GF-D8 (cell line): ENCODE data around the gene POU2AF2.
"Not testable (repeated sequence)": the region's sequence is repeated elsewhere in the genome, so short reads cannot be mapped to it uniquely, and the experiment has no call there.

Source experiments
- DNase-seq: peaks from one replicate; lab custom pipeline; 2025; lab: John Stamatoyannopoulos, UW

The POU2AF2 gene

GRCh38 chr11:111245425-111245824, at the start of gene POU2AF2:
Gene POU2AF2, plus strand, starts transcription at chr11:111245725. Its CDS starts 129 bp downstream, at chr11:111245854.
- no peak for DNase-seq

DNA sequence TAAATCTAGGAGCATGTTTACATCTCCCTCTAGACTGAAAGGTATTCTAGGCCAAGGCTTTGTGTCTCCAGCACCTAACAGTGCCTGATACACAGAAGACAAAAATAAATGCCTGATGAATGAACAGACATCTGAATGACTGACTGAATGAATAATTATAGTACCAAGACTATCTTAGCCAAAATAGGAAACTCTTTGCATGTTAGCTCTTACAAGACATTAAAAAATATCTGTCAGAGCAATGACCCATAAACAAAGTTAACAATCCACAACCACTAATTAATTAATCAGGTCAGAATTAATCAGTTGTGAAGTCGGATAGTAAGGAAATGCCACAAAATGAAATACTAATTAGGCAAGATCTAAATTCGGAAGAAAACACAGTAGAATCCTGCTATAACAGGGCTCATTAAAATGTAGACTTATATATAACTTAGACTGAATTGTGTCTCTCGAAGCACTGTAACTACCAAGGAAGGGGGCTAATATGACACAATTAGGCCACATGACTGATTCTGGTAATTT, 45.5 kb upstream of the POU2AF2 start:
- DNase-seq = no peak

DNA sequence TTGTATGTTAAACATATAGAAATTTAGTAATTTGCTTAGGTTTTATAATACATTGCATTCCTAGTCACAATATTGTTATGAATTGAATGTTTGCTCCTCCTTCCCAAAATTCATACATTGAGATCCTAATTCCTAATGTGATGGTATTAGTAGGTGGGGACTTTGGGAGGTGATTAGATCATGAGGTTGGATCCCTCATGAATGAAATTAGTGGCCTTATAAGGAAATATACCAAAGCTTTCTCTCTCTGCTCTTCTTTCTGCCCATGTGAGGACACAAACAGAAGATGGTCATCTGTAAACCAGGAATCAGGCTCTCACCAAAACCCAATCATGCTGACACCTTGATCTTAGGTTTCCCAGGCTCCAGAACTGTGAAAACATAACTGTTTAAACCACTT, 41.3 kb upstream of the POU2AF2 start:
- no peak for DNase-seq

GRCh38 chr11:111205632-111206385, 39.7 kb upstream of the POU2AF2 start:
- no peak for DNase-seq

- no peak for DNase-seq
Observed at GRCh38 chr11:111206472-111206871, 39.1 kb upstream of the POU2AF2 start.

GRCh38 chr11:111207213-111207612, 38.3 kb upstream of the POU2AF2 start:
- no peak for DNase-seq

DNA sequence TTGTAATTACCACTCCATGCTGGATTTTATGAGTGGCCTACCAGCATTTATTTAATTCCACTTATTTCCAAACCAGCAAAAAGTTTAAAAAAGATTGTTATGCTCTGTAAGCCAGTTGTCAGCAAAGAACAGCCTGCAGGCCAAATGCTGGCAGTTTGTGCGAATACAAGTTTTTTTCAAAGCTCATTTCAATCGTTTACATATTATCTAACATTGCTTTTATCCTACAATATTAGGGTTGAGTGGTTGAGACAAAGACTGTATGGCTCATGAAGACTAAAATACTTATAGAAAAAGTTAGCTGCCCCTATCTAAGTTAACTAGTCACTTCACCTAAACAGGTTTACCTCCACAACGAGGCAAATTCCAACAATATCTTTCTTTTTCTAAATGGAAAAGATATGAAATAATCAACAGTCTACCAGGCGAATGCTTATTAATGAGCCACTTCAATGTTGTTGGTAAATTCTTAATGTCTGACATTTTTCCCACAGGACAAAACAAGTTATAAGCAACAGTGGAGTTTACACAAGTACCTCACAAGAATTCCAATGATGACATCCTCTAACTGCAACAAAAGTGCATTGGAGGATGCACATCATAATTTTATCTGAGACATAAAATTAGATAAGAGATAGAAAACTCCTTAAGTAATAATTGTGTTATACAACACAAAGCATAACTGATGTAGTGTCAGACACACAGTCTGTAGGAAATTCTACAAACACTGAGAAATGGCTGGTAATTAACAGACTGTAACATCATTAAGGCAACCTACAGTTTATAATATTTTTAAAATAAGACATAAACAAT, 35.8 kb upstream of the POU2AF2 start:
- no peak for DNase-seq

DNA sequence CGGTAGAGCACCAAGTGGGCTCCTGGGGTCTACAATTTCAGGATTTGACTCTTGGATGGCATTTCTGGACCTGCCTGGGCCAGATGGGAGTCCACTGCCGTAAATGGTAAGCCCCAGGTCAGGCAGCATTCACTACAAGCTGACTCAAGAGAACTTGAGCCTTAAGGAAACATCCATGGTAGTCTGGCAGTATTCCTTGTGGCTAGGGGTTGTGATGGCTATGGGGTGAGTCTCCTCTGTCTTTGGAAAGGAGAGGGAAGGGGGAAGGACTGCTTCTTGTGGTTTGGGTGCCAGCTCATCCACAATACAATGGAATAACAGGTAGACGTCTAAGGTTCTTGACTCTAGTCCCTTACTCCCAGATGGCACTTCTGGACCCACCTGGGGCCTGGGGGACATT, 32.3 kb upstream of the POU2AF2 start:
- DNase-seq = no peak

- no peak for DNase-seq
Observed at GRCh38 chr11:111220721-111221120, 24.8 kb upstream of the POU2AF2 start.

DNA sequence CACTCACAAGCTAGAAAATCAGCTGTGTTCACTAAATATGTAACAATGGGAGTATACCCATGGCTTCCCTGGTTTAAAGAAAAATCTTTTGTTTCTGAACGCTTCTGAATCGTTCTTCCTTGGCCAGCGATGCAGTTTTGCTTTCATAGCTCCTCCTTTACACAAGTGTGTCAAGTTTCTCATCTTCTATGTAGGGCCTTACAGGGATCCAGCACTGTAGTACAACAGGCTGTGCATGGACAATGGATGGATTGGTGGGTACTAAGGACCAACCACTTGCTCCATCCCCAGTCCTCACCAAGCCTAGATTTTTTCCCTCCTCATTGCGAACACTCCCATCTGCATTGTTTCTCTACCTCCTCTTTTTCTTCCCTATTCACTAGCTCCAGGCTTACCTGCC, 24.3 kb upstream of the POU2AF2 start:
- DNase-seq = no peak

- not testable (repeated sequence) for DNase-seq
Observed at GRCh38 chr11:111221936-111222335, 23.6 kb upstream of the POU2AF2 start.

- not testable (repeated sequence) for DNase-seq
Observed at GRCh38 chr11:111222821-111223455, 22.6 kb upstream of the POU2AF2 start.

DNA sequence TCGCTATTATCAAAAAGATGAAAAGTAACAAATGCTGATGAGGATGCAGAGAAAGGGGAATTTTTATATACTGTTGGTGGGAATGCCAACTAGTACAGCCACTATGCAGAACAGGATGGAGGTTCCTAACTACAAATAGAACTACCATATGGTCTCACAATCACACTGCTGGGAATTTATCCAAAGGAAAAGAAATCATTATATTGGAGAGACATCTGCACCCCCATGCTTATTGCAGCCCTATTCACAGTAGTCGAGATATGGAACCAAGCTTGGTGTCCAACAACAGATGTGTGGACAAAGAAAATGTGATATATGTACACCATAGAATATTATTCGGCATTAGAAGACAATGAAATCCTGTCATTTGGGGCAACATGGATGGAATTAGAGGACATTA, 19.6 kb upstream of the POU2AF2 start:
- DNase-seq = no peak

GRCh38 chr11:111229604-111230003, 15.9 kb upstream of the POU2AF2 start:
- no peak for DNase-seq

- DNase-seq = no peak
Observed at GRCh38 chr11:111230122-111230465, 15.4 kb upstream of the POU2AF2 start.

GRCh38 chr11:111231836-111232235, 13.7 kb upstream of the POU2AF2 start:
- no peak for DNase-seq

GRCh38 chr11:111236383-111236782, 9.1 kb upstream of the POU2AF2 start:
- DNase-seq = no peak

- DNase-seq = no peak
Observed at GRCh38 chr11:111237926-111238325, 7.6 kb upstream of the POU2AF2 start.

- no peak for DNase-seq
Observed at GRCh38 chr11:111246956-111247355, 1.4 kb downstream of the POU2AF2 start.

DNA sequence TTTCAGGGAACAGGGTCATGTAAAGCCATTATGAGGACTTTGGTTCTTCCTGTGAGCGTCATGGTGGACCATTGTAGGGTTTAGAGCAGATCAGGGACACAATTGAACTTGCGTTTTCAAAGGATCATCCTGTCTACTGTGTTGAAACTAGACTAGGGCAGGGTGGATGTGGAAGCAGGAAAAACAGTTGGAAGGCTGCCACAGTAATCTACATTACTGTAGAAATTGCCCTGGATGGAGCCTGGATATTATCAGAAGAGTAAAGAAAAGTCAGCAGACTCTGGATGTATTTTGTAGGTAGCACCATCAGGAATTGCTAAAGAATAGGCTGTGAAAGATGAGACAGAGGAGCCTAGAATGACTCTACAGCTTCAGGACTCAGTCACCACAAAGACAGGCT, 5.4 kb downstream of the POU2AF2 start:
- DNase-seq = no peak

DNA sequence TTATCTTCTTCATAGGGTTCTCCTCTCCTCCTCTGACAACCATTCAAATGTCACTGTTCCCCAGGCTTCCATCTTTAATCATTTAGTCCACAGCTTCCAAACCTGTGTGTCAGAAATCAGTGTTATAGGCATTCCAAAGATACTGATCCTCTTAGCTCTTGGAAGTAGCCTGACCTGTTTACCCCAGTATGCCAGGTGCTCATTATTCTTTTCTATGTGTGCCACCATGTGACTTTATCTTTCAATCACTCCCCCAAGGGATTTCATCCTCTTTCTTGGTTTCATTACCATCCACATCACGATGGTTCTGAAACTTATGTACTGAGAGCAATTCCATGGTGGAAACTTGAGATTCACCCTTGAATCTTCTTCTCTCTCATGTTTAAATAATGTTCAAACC, 7.6 kb downstream of the POU2AF2 start:
- no peak for DNase-seq

GRCh38 chr11:111253630-111254029, 8.1 kb downstream of the POU2AF2 start:
- no peak for DNase-seq

- no peak for DNase-seq
Observed at GRCh38 chr11:111258046-111258445, 12.5 kb downstream of the POU2AF2 start.
